ENCODE measurements around the gene PHLDA1. TPM values are rescaled to one million over a fixed set of nuclear protein-coding genes. Genes with fewer than 3 reads are reported as not detected.

Gene PHLDA1
- total and polyA plus RNA-seq, 7 donors: 2.4 to 10.9 (median 5.3) TPM

- DNase-seq: no peak
- whole genome bisulfite sequencing, 2 donors: 37 to 38% methylated on average over 13 of the region's 13 CpGs
- H3K27me3 ChIP-seq: no peaks in the 10 kb centered on the region
- H3K4me3 ChIP-seq: no peak overlapping the region
- peaks cover 0 to under 1% (median 0%) of the 10 kb centered on the region in 4 donors for H3K36me3 ChIP-seq
- intact Hi-C loops (cut with DNase I): loop anchor here (2.0 to 10.0 kb wide), 3 partner anchors 130 to 703 kb away; partner anchors contain the start of genes CAPS2 and GLIPR1L1
- peaks cover 0 to 10% (median 7%) of the 10 kb centered on the region in 4 donors for H3K4me1 ChIP-seq
- no peak overlapping the region for H3K27ac ChIP-seq
- H3K9me3 ChIP-seq: no peaks in the 10 kb centered on the region
- TF ChIP-seq EP300 (IDR thresholded peaks at IDR 0.05): no peak
- TF ChIP-seq POLR2AphosphoS5 (IDR thresholded peaks at IDR 0.05): peak in 3 of 4 donors; percentile 19 to 32 (median 31)
- TF ChIP-seq POLR2A (IDR thresholded peaks at IDR 0.05): no peak
- TF ChIP-seq, protein P1, sequence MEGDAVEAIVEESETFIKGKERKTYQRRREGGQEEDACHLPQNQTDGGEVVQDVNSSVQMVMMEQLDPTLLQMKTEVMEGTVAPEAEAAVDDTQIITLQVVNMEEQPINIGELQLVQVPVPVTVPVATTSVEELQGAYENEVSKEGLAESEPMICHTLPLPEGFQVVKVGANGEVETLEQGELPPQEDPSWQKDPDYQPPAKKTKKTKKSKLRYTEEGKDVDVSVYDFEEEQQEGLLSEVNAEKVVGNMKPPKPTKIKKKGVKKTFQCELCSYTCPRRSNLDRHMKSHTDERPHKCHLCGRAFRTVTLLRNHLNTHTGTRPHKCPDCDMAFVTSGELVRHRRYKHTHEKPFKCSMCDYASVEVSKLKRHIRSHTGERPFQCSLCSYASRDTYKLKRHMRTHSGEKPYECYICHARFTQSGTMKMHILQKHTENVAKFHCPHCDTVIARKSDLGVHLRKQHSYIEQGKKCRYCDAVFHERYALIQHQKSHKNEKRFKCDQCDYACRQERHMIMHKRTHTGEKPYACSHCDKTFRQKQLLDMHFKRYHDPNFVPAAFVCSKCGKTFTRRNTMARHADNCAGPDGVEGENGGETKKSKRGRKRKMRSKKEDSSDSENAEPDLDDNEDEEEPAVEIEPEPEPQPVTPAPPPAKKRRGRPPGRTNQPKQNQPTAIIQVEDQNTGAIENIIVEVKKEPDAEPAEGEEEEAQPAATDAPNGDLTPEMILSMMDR (IDR thresholded peaks at IDR 0.05): peak in 3 of 4 experiments; percentile 72 to 77 (median 73)
These were observed 5.8 kb upstream of the PHLDA1 start for GRCh38 chr12:76037130-76038103.

GRCh38 chr12:76035045-76035444, 3.5 kb upstream of the PHLDA1 start:
- intact Hi-C loops (cut with DNase I): loop anchor here (5.0 to 10.0 kb wide), 2 partner anchors 128 to 700 kb away; partner anchors contain the start of genes CAPS2 and GLIPR1L1
- Histone ChIP-seq H3K9me3 (no peaks in the 10 kb centered on the region), H3K27ac (no peak overlapping the region), H3K4me1 (peaks cover 0 to 21% (median 18%) of the 10 kb centered on the region in 4 donors), H3K36me3 (no peaks in the 10 kb centered on the region), H3K27me3 (peaks cover 0 to 4% (median 0%) of the 10 kb centered on the region in 3 donors), H3K4me3 (no peak overlapping the region)
- no peak for DNase-seq
- 77 to 83% methylated on average over 3 of the region's 3 CpGs for WGBS, 2 donors
- TF ChIP-seq, protein P1 (IDR thresholded peaks at IDR 0.05): no peak
- TF ChIP-seq POLR2A (IDR thresholded peaks at IDR 0.05) (no peak), POLR2AphosphoS5 (IDR thresholded peaks at IDR 0.05) (no peak), EP300 (IDR thresholded peaks at IDR 0.05) (no peak)

DNA sequence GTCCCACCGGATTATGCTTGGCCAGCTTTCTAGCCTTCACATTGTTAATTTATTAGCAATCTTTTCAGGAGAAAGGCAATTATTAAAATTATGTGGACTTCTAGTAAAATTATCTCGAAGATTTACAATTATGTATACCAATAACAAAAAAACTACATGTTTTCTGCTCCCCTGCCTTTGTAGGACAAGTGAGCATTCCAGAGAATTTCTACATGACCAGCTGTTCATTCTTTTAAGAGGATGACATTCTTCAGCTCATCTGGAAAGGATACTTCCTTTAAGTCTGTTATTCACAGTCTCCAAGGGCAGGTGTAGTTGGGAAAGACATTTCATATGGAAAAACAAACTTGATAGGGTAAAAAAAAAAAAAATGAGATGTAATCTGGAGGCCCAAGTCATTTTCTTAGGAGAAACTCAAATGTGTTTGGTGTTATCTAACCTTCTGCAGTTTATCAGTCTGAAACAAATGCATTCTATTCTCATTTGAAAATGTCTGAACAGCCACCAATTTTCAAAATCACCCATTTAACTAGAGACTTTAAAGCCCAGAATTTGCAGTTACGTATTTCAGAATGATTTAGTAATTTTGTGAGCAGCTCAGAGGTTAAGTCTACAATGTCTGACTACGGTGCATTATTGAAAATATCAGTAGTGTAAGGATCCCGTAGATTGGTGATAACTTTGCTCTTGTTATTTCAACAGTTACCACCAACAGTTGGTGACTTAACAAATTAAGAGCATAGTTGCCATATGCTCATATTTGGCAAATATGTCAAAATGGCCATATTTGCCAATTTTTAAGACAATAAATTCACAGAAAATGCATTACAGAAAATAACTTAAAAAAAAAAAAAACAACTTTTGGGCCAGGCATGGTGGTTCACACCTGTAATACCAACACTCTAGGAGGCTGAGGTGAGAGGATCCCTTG, 1.8 kb upstream of the PHLDA1 start:
- peak overlapping the region; percentile 92 to 96 (median 93) for H3K27ac ChIP-seq
- TF ChIP-seq, protein P1 (IDR thresholded peaks at IDR 0.05): no peak
- no peak for TF ChIP-seq EP300 (IDR thresholded peaks at IDR 0.05)
- no peak for TF ChIP-seq POLR2A (IDR thresholded peaks at IDR 0.05)
- TF ChIP-seq POLR2AphosphoS5 (IDR thresholded peaks at IDR 0.05): no peak
- H3K9me3 ChIP-seq: no peaks in the 10 kb centered on the region
- 61 to 84% methylated on average over 5 of the region's 5 CpGs for WGBS, 2 donors
- peak overlapping the region in 3 of 4 donors; percentile 73 to 86 (median 84) for H3K4me3 ChIP-seq
- no peak for DNase-seq
- peaks cover 0 to 20% (median 0%) of the 10 kb centered on the region in 3 donors for H3K27me3 ChIP-seq
- intact Hi-C loops (cut with DNase I): loop anchor here (5.0 to 10.0 kb wide), 3 partner anchors 314 to 699 kb away; partner anchors contain the start of genes BBS10, CAPS2, GLIPR1L1 and GLIPR1L2
- H3K4me1 ChIP-seq: peaks cover 0 to 25% (median 20%) of the 10 kb centered on the region in 4 donors
- no peaks in the 10 kb centered on the region for H3K36me3 ChIP-seq
